ENCODE results near the gene RNPS1. TPM values are rescaled to one million over a fixed set of nuclear protein-coding genes. Genes with fewer than 3 reads are reported as not detected.

RNPS1 gene
- total and polyA plus RNA-seq, 9 of the 15 experiments (the other 6 are each of a cell fraction or from before 2014, with no cell fraction given): 44.9 to 338 (median 202) TPM

DNA sequence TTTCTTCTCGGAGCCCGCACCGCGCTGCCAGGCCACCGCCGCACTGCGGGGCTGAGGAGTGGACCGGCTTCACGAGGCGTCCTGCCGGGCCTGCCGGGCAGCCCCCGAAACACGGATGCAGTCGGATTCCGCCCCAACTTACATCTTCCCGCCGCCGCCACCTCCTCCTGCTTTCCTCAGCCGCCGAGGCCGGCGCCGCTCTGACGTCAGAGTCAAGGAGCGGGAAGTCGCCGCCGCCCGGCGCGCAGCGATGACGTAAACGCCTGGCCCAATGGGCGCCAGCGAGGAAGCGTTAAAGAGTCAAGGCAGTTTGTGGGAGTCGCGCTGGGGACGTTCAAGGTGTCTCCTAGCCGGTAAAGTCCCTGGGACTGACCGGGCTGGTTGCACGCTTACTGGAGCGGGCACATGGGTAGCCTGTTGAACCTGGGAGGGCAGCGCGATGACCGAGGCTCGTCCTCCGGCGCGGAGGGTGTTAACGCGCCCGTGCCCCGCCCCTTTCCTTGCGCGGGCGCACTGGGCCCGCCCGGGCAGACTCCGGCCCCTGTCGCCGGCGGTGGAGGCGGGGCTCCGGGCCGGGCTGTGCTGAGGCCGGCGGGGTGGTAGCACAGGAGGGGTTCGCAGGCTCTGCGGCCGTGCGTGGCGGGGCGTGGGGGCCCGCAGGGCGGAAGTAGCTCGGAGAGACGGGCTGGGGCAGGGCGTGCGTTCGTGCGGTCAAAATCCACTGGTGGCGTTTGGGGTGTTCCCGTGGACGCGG is at the start of gene RNPS1 (continued):
- TF ChIP-seq ZNF609 (CRISPR knock-in tag; IDR thresholded peaks at IDR 0.05; ENCODE audit: borderline replicate concordance) (0 out of 2 replicates have a peak, but pooled peaks have one; percentile 46), SRSF1 (IDR thresholded peaks at IDR 0.05; ENCODE audit: low read depth, low read length) (peak; percentile 64; the same call in 1 of the 2 replicates), ZKSCAN8 (CRISPR knock-in tag; IDR thresholded peaks at IDR 0.05) (no peak), U2AF1 (optimal IDR thresholded peaks at IDR 0.05; ENCODE audit: low read depth, low read length) (peak; percentile 61), POLR3A (IDR thresholded peaks at IDR 0.05; ENCODE audit: borderline replicate concordance, extremely low read depth, insufficient read depth, insufficient read length) (no peak), KAT2B (IDR thresholded peaks at IDR 0.05; ENCODE audit: low read depth, low read length) (no peak), CSDE1 (IDR thresholded peaks at IDR 0.05) (peak in 1 of 2 experiments; percentile 95; a peak in 2 of 4 replicates), SMARCA4 (IDR thresholded peaks at IDR 0.05) (no peak), WHSC1 (IDR thresholded peaks at IDR 0.05; ENCODE audit: low read length) (no peak), ATF4 (CRISPR knock-in tag; IDR thresholded peaks at IDR 0.05) (peak; percentile 35; the same call in 1 of the 2 replicates), ZNF717 (CRISPR knock-in tag; IDR thresholded peaks at IDR 0.05) (no peak), ARID1B (IDR thresholded peaks at IDR 0.05) (peak; percentile 41), SREBF1 (IDR thresholded peaks at IDR 0.05; ENCODE audit: borderline replicate concordance, low read depth, low read length) (no peak), GATAD2B (IDR thresholded peaks at IDR 0.05; ENCODE audit: borderline replicate concordance) (no peak), RNF219 (CRISPR knock-in tag; IDR thresholded peaks at IDR 0.05) (no peak)
- TF ChIP-seq, protein P1, sequence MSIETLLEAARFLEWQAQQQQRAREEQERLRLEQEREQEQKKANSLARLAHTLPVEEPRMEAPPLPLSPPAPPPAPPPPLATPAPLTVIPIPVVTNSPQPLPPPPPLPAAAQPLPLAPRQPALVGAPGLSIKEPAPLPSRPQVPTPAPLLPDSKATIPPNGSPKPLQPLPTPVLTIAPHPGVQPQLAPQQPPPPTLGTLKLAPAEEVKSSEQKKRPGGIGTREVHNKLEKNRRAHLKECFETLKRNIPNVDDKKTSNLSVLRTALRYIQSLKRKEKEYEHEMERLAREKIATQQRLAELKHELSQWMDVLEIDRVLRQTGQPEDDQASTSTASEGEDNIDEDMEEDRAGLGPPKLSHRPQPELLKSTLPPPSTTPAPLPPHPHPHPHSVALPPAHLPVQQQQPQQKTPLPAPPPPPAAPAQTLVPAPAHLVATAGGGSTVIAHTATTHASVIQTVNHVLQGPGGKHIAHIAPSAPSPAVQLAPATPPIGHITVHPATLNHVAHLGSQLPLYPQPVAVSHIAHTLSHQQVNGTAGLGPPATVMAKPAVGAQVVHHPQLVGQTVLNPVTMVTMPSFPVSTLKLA (conservative IDR thresholded peaks at IDR 0.05): peak; percentile 92 to 95

Data from K562 (cell line).